Fibroblast of mammary gland (primary cell): Measurements from ENCODE around the gene SC5D.

ENCODE experiments used
- DNase-seq: peaks from one replicate; pipeline ENCODE4 v3.0.0-alpha.2; 2010; ENCODE audit warnings: low read depth
- H3K4me3 ChIP-seq: 2 replicates; pipeline ENCODE4 v1.5.1; 2011; ENCODE audit warnings: low read depth, mild to moderate bottlenecking, low read length, moderate library complexity; ENCODE audit not compliant: control insufficient read depth
- TF ChIP-seq, protein P1 (sequence below): conservative IDR thresholded peaks from 2 replicates; pipeline ENCODE4 v1.5.1; 2011; ENCODE audit warnings: low read depth, low read length, inconsistent platforms; ENCODE audit not compliant: control insufficient read depth, insufficient read depth

SC5D gene

DNA sequence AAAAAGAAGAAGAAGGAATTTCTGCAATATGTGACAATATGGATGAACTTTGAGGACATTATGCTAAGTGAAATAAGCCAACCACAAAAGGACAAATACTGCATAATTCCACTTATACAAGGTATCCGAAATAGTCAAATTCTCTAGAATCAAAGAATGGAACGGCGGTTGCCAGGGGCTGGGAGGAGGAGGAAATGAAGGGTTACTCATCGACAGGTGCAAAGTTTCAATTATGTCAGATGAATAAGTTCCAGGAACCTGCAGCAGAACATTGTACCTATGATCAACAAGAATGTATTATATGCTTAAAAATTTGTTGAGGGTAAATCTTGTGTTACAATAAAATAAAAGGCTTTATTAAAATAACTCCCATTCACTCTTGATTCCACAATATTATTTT, 49.0 kb downstream of the SC5D start:
- no peak overlapping the region for H3K4me3 ChIP-seq
- no peak for DNase-seq
- TF ChIP-seq, protein P1, sequence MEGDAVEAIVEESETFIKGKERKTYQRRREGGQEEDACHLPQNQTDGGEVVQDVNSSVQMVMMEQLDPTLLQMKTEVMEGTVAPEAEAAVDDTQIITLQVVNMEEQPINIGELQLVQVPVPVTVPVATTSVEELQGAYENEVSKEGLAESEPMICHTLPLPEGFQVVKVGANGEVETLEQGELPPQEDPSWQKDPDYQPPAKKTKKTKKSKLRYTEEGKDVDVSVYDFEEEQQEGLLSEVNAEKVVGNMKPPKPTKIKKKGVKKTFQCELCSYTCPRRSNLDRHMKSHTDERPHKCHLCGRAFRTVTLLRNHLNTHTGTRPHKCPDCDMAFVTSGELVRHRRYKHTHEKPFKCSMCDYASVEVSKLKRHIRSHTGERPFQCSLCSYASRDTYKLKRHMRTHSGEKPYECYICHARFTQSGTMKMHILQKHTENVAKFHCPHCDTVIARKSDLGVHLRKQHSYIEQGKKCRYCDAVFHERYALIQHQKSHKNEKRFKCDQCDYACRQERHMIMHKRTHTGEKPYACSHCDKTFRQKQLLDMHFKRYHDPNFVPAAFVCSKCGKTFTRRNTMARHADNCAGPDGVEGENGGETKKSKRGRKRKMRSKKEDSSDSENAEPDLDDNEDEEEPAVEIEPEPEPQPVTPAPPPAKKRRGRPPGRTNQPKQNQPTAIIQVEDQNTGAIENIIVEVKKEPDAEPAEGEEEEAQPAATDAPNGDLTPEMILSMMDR = no peak

DNA sequence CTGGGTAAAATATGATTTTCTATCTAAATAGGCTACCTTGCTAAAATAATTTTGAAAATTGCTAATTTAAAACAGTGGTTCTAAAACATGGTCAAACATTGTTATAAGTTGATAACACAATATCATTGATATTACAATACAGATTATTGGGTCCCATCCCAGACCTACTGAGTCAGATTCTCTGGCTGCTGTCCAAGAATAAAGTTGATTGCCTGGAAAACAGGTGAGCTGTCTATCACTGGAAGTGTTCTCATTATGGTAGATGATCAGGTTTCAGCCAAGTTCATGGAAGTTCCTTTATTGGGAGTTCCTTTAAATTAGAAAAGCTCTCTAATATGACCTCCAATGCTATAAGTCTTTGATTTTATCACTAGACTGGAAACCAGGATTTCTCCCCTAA, 52.3 kb downstream of the SC5D start:
- H3K4me3 ChIP-seq = no peak overlapping the region
- TF ChIP-seq, protein P1 = no peak
- DNase-seq = no peak

DNA sequence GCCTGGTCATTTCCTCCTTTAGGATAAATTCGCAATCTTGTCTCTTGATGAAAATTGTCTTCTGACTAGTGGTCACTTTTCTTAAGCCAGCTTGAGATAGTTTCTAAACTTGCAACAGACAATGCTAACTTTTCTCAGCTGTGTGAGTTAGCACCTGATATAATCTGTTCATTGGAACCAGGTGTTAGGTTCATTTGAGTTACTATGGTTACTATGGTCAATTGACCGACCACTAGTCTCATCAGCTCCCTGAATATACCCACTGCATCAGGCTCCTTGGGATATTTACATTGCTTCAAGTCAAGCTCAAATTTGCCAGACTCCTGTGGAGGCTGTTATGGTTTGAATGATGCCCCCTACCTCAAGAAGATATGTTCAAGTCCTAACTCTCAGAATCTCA, 54.5 kb downstream of the SC5D start:
- H3K4me3 ChIP-seq = no peak overlapping the region
- DNase-seq = no peak
- TF ChIP-seq, protein P1 = no peak

DNA sequence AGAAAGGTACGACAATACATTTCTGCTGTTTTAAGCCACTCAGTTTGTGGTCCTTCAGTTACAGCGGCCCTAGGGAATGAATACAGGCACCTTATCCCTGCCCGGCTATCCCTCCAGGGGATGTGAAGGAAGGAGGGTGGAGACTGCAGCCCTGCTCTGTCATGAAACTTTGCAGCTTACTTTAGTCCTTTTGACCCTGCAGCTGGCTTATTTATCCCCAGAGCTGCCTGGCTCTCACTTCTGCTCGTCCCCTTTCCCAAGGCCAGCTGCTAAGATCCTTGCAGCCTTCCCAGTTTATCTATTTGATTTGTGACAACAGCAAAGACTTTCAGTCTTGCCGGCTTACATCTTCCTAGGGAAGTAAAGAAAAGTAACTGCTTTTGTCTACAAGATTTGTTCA, 55.2 kb downstream of the SC5D start:
- TF ChIP-seq, protein P1 = no peak
- no peak for DNase-seq

DNA sequence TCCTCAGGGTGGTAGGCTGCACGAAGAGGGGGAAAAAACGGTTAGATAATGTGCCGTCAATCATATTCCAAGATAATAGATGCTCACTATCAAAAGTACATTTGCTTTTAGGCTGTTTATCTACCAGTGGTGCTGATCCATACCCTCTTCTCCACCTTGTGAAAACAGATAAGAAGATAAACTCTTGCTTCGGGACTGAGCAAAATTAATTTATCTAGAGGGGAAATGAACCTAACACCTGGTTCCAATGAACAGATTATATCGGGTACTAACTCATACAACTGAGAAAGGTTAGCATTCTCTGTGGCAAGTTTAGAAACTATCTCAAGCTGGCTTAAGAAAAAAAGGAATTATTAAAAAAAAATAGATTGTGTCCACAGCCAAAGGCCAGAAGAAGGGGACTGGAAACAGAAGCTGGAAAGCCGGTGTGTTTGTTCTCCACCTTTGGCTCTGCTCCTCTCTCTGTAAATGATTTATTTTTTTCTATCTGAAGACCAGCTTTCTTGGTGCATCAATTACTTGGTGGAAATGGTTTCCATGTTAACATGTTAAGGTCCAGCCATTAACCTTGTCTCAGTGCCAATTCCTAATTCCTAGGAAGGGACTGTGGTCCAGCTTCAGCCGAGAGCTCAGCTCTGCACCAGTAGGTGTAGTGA, 55.8 kb downstream of the SC5D start:
- no peak overlapping the region for H3K4me3 ChIP-seq
- TF ChIP-seq, protein P1 = no peak
- DNase-seq = no peak

More for the DNA sequence above, 55.2 kb downstream of the SC5D start:
- H3K4me3 ChIP-seq = no peak overlapping the region

DNA sequence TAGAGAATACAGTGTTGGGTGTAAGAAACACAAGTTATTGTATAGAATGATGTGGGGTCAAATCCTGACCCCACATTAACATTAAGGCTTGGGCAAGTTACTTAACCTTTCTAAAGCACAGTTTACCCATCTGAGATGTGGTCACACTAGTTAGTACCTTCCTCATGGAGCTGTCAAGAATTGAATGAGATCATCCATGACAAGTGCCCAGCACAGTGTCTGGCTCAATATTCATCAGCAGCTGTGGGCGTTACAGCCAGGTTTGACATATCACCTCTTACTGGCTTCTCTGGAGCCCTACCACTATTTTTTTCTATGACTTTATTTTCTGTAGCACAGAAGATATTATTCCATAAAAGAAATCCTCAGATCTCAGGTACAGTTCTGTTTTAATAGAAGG, 57.2 kb downstream of the SC5D start:
- no peak overlapping the region for H3K4me3 ChIP-seq
- DNase-seq = no peak
- TF ChIP-seq, protein P1 = no peak
